Measurements from ENCODE around the gene ALG1L2.
"Not testable (repeated sequence)": the region's sequence is repeated elsewhere in the genome, so short reads cannot be mapped to it uniquely, and the experiment has no call there.

DNA sequence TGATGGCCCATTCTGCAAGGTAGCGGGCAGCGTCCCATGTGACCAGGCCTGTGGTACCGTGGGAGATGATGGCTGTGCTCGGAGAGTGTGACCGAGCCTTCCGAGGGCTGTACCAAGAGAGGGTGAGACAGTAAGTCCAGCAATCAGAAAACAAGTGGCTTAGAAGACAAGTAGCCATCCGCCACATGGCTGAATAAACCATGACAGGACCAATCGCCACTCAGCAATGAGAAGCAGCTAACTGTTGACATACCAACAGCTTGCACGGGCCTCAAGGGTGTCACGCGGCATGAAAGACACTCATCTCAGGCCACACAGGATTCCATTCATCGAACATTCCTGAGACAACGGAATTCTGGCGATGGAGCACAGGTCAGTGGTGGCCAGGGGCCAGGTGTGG is 22.6 kb downstream of the ALG1L2 start:
- not testable (repeated sequence) for TF ChIP-seq POLR2A, POLR2AphosphoS5, EP300 (IDR thresholded peaks at IDR 0.05)
- TF ChIP-seq, protein P1, sequence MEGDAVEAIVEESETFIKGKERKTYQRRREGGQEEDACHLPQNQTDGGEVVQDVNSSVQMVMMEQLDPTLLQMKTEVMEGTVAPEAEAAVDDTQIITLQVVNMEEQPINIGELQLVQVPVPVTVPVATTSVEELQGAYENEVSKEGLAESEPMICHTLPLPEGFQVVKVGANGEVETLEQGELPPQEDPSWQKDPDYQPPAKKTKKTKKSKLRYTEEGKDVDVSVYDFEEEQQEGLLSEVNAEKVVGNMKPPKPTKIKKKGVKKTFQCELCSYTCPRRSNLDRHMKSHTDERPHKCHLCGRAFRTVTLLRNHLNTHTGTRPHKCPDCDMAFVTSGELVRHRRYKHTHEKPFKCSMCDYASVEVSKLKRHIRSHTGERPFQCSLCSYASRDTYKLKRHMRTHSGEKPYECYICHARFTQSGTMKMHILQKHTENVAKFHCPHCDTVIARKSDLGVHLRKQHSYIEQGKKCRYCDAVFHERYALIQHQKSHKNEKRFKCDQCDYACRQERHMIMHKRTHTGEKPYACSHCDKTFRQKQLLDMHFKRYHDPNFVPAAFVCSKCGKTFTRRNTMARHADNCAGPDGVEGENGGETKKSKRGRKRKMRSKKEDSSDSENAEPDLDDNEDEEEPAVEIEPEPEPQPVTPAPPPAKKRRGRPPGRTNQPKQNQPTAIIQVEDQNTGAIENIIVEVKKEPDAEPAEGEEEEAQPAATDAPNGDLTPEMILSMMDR (IDR thresholded peaks at IDR 0.05): not testable (repeated sequence)
